Neural crest cell (in vitro differentiated cells): ENCODE measurements around the gene CHCHD6. TPM values are rescaled to one million over a fixed set of nuclear protein-coding genes. Genes with fewer than 3 reads are reported as not detected.

ENCODE experiments used
- DNase-seq: peaks from one replicate; pipeline ENCODE4 v3.0.0; 2021; ENCODE audit warnings: low read depth, mixed read lengths, low spot score
- H3K27ac Mint-ChIP-seq: one replicate; pipeline ENCODE4 v1.8.0; 2021; ENCODE audit warnings: mild to moderate bottlenecking, mixed read lengths; ENCODE audit not compliant: unreplicated experiment
- H3K27me3 Mint-ChIP-seq: 2 replicates; pipeline ENCODE4 v1.8.0; 2021; ENCODE audit warnings: low read depth, mild to moderate bottlenecking, mixed read lengths
- H3K36me3 Mint-ChIP-seq: 2 replicates; pipeline ENCODE4 v1.8.0; 2021; ENCODE audit warnings: low read depth, mild to moderate bottlenecking, mixed read lengths
- H3K4me1 Mint-ChIP-seq: 2 replicates; pipeline ENCODE4 v1.8.0; 2021; ENCODE audit warnings: mixed read lengths
- H3K4me3 Mint-ChIP-seq: one replicate; pipeline ENCODE4 v1.8.0; 2021; ENCODE audit warnings: mild to moderate bottlenecking, mixed read lengths
- H3K9me3 Mint-ChIP-seq: 2 replicates; pipeline ENCODE4 v1.8.0; 2021; ENCODE audit warnings: mixed read lengths
- CTCF ChIP-seq: fragments of 200-600 bp; sonication (generic); conservative IDR thresholded peaks from 2 replicates; pipeline ENCODE4 v1.5.0; 2021; ENCODE audit warnings: antibody characterized with exemption, mild to moderate bottlenecking
- total RNA-seq: library from RNA; stranded (reverse); gene quantifications from 2 replicates; pipeline ENCODE4 v1.2.1, GENCODE V29; 2021

The CHCHD6 gene
- total RNA-seq, 1 donor from 2014 or later, result 32.9 TPM

- H3K4me3 Mint-ChIP-seq, result no peak overlapping the region
- no peak for TF ChIP-seq CTCF
- H3K4me1 Mint-ChIP-seq, result peaks cover 9% of the 10 kb centered on the region
- peaks cover 2% of the 10 kb centered on the region for H3K36me3 Mint-ChIP-seq
- DNase-seq, result no peak
- H3K9me3 Mint-ChIP-seq, result no peaks in the 10 kb centered on the region
- H3K27ac Mint-ChIP-seq, result no peak overlapping the region
- no peaks in the 10 kb centered on the region for H3K27me3 Mint-ChIP-seq
Measured at GRCh38 chr3:126854666-126855065, 150.6 kb downstream of the CHCHD6 start.

- no peaks in the 10 kb centered on the region for H3K27me3 Mint-ChIP-seq
- H3K4me1 Mint-ChIP-seq, result peaks cover 8% of the 10 kb centered on the region
- peaks cover 2% of the 10 kb centered on the region for H3K36me3 Mint-ChIP-seq
Measured at GRCh38 chr3:126855374-126855773, 151.3 kb downstream of the CHCHD6 start.

GRCh38 chr3:126857928-126858327 is 153.9 kb downstream of the CHCHD6 start:
- Mint-ChIP-seq H3K4me3 (no peak overlapping the region), H3K4me1 (no peaks in the 10 kb centered on the region), H3K36me3 (no peaks in the 10 kb centered on the region), H3K27me3 (no peaks in the 10 kb centered on the region), H3K9me3 (no peaks in the 10 kb centered on the region), H3K27ac (no peak overlapping the region)
- DNase-seq, result no peak
- no peak for TF ChIP-seq CTCF

More at GRCh38 chr3:126855374-126855773, 151.3 kb downstream of the CHCHD6 start:
- Mint-ChIP-seq H3K9me3 (no peaks in the 10 kb centered on the region), H3K27ac (no peak overlapping the region), H3K4me3 (no peak overlapping the region)
- DNase-seq, result no peak
- no peak for TF ChIP-seq CTCF

GRCh38 chr3:126858401-126858800 is 154.4 kb downstream of the CHCHD6 start:
- H3K36me3 Mint-ChIP-seq, result no peaks in the 10 kb centered on the region
- H3K4me1 Mint-ChIP-seq, result no peaks in the 10 kb centered on the region
- no peak overlapping the region for H3K27ac Mint-ChIP-seq
- no peaks in the 10 kb centered on the region for H3K27me3 Mint-ChIP-seq
- H3K9me3 Mint-ChIP-seq, result no peaks in the 10 kb centered on the region
- no peak for TF ChIP-seq CTCF
- H3K4me3 Mint-ChIP-seq, result no peak overlapping the region
- DNase-seq, result no peak

GRCh38 chr3:126858887-126859286 is 154.8 kb downstream of the CHCHD6 start:
- H3K4me3 Mint-ChIP-seq, result no peak overlapping the region
- no peaks in the 10 kb centered on the region for H3K27me3 Mint-ChIP-seq
- H3K4me1 Mint-ChIP-seq, result no peaks in the 10 kb centered on the region
- TF ChIP-seq CTCF, result no peak
- no peaks in the 10 kb centered on the region for H3K36me3 Mint-ChIP-seq
- no peaks in the 10 kb centered on the region for H3K9me3 Mint-ChIP-seq
- H3K27ac Mint-ChIP-seq, result no peak overlapping the region
- DNase-seq, result no peak
